GM23338 (cell line): ENCODE results near the gene INTS3.

Source experiments
- CREB1 ChIP-seq: fragments of 250-450 bp; sonication (Bioruptor Pico); IDR thresholded peaks from 2 replicates; pipeline ENCODE4 v1.5.0; 2020; ENCODE audit warnings: low read depth, mild to moderate bottlenecking, moderate library complexity
- CTCF ChIP-seq, 2 experiments: fragments of 200-600 bp in 1 of 2; sonication (generic) in 1 of 2; conservative IDR thresholded peaks; 2 replicates each; pipeline versions ENCODE4 v1.5.1 to v1.6.1; 2016 to 2017; ENCODE audit warnings: antibody characterized with exemption in 2 of 2, low read depth in 2 of 2, mild to moderate bottlenecking in 2 of 2, moderate library complexity in 1 of 2
- POLR2AphosphoS5 ChIP-seq: IDR thresholded peaks from 2 replicates; pipeline ENCODE4 v1.6.1; 2016; ENCODE audit warnings: antibody characterized with exemption, low read depth
- REST ChIP-seq: IDR thresholded peaks from one replicate; pipeline ENCODE4 v1.6.1; 2018; ENCODE audit warnings: antibody characterized with exemption; ENCODE audit not compliant: unreplicated experiment
- STAT1 ChIP-seq: IDR thresholded peaks from one replicate; pipeline ENCODE4 v1.6.1; 2016; ENCODE audit warnings: antibody characterized with exemption; ENCODE audit not compliant: unreplicated experiment
- ZNF462 ChIP-seq: fragments of 250-450 bp; sonication (Bioruptor Pico); IDR thresholded peaks from 2 replicates; pipeline ENCODE4 v1.5.0; 2020; ENCODE audit warnings: mild to moderate bottlenecking, moderate library complexity

GRCh38 chr1:153767519-153767918, 39.7 kb downstream of the INTS3 start:
- TF ChIP-seq POLR2AphosphoS5: no peak
- TF ChIP-seq CTCF (conservative IDR thresholded peaks at IDR 0.05; ENCODE audit: low read depth in 2 of 2): no peak
- TF ChIP-seq STAT1: no peak
- no peak for TF ChIP-seq ZNF462 (CRISPR knock-in tag)
- TF ChIP-seq CREB1 (CRISPR knock-in tag): no peak
- no peak for TF ChIP-seq REST
